Endothelial cell (in vitro differentiated cells): ENCODE results near the gene ADAM12. TPM values are rescaled to one million over a fixed set of nuclear protein-coding genes. Genes with fewer than 3 reads are reported as not detected.

ENCODE experiments used
- DNase-seq: peaks from one replicate; pipeline ENCODE4 v3.0.0; 2021; ENCODE audit warnings: low spot score
- H3K27ac Mint-ChIP-seq: one replicate; pipeline ENCODE4 v1.8.0; 2021; ENCODE audit warnings: mixed read lengths, inconsistent platforms; ENCODE audit not compliant: unreplicated experiment
- H3K27me3 Mint-ChIP-seq: one replicate; pipeline ENCODE4 v1.8.0; 2021; ENCODE audit warnings: mild to moderate bottlenecking, moderate library complexity, mixed read lengths, inconsistent platforms; ENCODE audit not compliant: unreplicated experiment
- H3K36me3 Mint-ChIP-seq: one replicate; pipeline ENCODE4 v1.8.0; 2021; ENCODE audit warnings: mild to moderate bottlenecking, low read depth, mixed read lengths, inconsistent platforms; ENCODE audit not compliant: unreplicated experiment
- H3K4me1 Mint-ChIP-seq: one replicate; pipeline ENCODE4 v1.8.0; 2021; ENCODE audit warnings: mild to moderate bottlenecking, mixed read lengths, inconsistent platforms; ENCODE audit not compliant: unreplicated experiment
- H3K4me3 Mint-ChIP-seq: one replicate; pipeline ENCODE4 v1.8.0; 2021; ENCODE audit warnings: mild to moderate bottlenecking, mixed read lengths, inconsistent platforms; ENCODE audit not compliant: unreplicated experiment
- H3K9me3 Mint-ChIP-seq: one replicate; pipeline ENCODE4 v1.8.0; 2021; ENCODE audit warnings: mixed read lengths, inconsistent platforms; ENCODE audit not compliant: unreplicated experiment
- CTCF ChIP-seq: fragments of 200-600 bp; sonication (generic); IDR thresholded peaks from one replicate; pipeline ENCODE4 v1.5.0; 2021; ENCODE audit warnings: antibody characterized with exemption; ENCODE audit not compliant: unreplicated experiment
- total RNA-seq: library from RNA; stranded (reverse); fragmentation: NEBNext Ultra II Directional; extraction: Animal tissue kit (Norgen Biotek cat#: 25700); gene quantifications from one replicate; pipeline ENCODE4 v1.2.1, GENCODE V29; 2021; ENCODE audit not compliant: unreplicated experiment

The ADAM12 gene
- total RNA-seq, 1 donor from 2014 or later = 9.0 TPM

GRCh38 chr10:126072622-126073021 lies 315.7 kb downstream of the ADAM12 start:
- TF ChIP-seq CTCF = no peak
- no peaks in the 10 kb centered on the region for H3K36me3 Mint-ChIP-seq
- no peak overlapping the region for H3K4me3 Mint-ChIP-seq
- no peak overlapping the region for H3K27ac Mint-ChIP-seq
- peaks cover 15% of the 10 kb centered on the region for H3K4me1 Mint-ChIP-seq
- DNase-seq = no peak
- H3K27me3 Mint-ChIP-seq = peaks cover 3% of the 10 kb centered on the region
- H3K9me3 Mint-ChIP-seq = no peaks in the 10 kb centered on the region

GRCh38 chr10:126070476-126071215 lies 317.6 kb downstream of the ADAM12 start:
- no peak overlapping the region for H3K27ac Mint-ChIP-seq
- H3K9me3 Mint-ChIP-seq = no peaks in the 10 kb centered on the region
- H3K27me3 Mint-ChIP-seq = peaks cover 3% of the 10 kb centered on the region
- no peak for TF ChIP-seq CTCF
- no peak for DNase-seq
- H3K4me3 Mint-ChIP-seq = no peak overlapping the region
- no peaks in the 10 kb centered on the region for H3K36me3 Mint-ChIP-seq
- peaks cover 15% of the 10 kb centered on the region for H3K4me1 Mint-ChIP-seq

- no peak overlapping the region for H3K4me3 Mint-ChIP-seq
- no peaks in the 10 kb centered on the region for H3K36me3 Mint-ChIP-seq
- peaks cover 7% of the 10 kb centered on the region for H3K27me3 Mint-ChIP-seq
- no peaks in the 10 kb centered on the region for H3K9me3 Mint-ChIP-seq
- TF ChIP-seq CTCF = no peak
- no peak for DNase-seq
- no peak overlapping the region for H3K27ac Mint-ChIP-seq
- H3K4me1 Mint-ChIP-seq = peaks cover 13% of the 10 kb centered on the region
Measured at GRCh38 chr10:126068322-126068721, 320.0 kb downstream of the ADAM12 start.

- no peak overlapping the region for H3K27ac Mint-ChIP-seq
- peaks cover 13% of the 10 kb centered on the region for H3K4me1 Mint-ChIP-seq
- H3K9me3 Mint-ChIP-seq = no peaks in the 10 kb centered on the region
- H3K27me3 Mint-ChIP-seq = peaks cover 8% of the 10 kb centered on the region
- H3K4me3 Mint-ChIP-seq = no peak overlapping the region
- H3K36me3 Mint-ChIP-seq = no peaks in the 10 kb centered on the region
- no peak for DNase-seq
- TF ChIP-seq CTCF = no peak
Measured at GRCh38 chr10:126066456-126066855, 321.8 kb downstream of the ADAM12 start.

- no peak for TF ChIP-seq CTCF
- Mint-ChIP-seq H3K4me1 (peaks cover 11% of the 10 kb centered on the region), H3K9me3 (no peaks in the 10 kb centered on the region), H3K27ac (no peak overlapping the region), H3K27me3 (peaks cover 6% of the 10 kb centered on the region), H3K36me3 (no peaks in the 10 kb centered on the region), H3K4me3 (no peak overlapping the region)
- DNase-seq = no peak
Measured at GRCh38 chr10:126065751-126066377, 322.4 kb downstream of the ADAM12 start.
